Tibial nerve (tissue), 3 donors: ENCODE measurements around the gene MAP1B.

ENCODE experiments used
- CTCF ChIP-seq, 5 experiments: fragments of 200-600 bp in 3 of 5; fragments of 450-650 bp in 2 of 5; sonication (generic) in 3 of 5; IDR thresholded peaks; one replicate each; pipeline ENCODE4 v1.5.1; 2016 to 2019; ENCODE audit warnings: antibody characterized with exemption in 5 of 5, mild to moderate bottlenecking in 3 of 5, moderate library complexity in 2 of 5
- POLR2A ChIP-seq, 2 donors: fragments of 450-650 bp; IDR thresholded peaks; one replicate each; pipeline ENCODE4 v1.6.1; 2017; ENCODE audit warnings: antibody characterized with exemption in 2 of 2, mild to moderate bottlenecking in 2 of 2, moderate library complexity in 2 of 2

- TF ChIP-seq CTCF (IDR thresholded peaks at IDR 0.05) (no peak), POLR2A (IDR thresholded peaks at IDR 0.05) (no peak)
Observed at GRCh38 chr5:72187388-72188075, 80.3 kb downstream of the MAP1B start.
